AG10803 (cell line): Measurements from ENCODE around the gene PEX14.

Experiments used
- DNase-seq: peaks from one replicate; pipeline ENCODE4 v3.0.0; 2010; ENCODE audit warnings: low read depth
- H3K4me3 ChIP-seq: 2 replicates; pipeline ENCODE4 v1.5.1; 2011; ENCODE audit warnings: mild to moderate bottlenecking, low read length, control low read depth
- TF ChIP-seq, protein P1 (sequence below): conservative IDR thresholded peaks from 2 replicates; pipeline ENCODE4 v1.5.1; 2011; ENCODE audit warnings: mild to moderate bottlenecking, low read length, control low read depth, inconsistent platforms

PEX14 gene

DNA sequence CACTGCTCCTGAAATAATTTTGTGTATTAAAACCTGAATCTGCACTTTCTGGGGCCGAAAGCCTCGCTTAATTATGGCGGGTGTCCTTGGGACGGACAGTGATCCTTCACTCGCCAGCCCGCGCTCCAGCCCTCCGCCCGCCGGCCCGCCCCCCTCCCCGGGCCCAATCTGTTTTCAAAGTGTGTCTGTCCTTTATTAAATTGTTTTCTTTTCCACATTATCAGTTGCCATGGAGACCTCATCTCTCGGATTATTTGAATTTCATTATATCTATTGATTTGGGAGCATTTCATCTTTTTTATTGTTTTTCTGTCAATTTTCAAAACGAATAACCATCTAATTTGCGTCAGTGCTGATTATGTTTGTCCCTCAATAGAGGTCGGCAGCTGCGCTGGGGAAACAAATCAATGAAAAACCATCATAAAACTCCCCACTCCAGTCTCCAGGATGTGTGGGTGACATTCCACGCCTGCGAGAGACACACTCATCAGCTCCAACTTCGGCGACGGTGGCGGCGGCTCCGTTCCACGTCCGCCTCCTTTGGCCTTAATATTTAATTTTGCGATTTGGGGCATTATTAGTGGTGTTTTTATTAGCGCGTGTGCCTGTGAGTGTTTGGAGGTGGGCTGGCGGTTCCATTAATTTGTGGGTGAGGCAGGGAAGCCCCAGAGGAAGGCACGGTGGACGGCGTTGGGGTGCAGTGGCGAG, 197.7 kb downstream of the PEX14 start:
- no peak for DNase-seq
- no peak overlapping the region for H3K4me3 ChIP-seq
- TF ChIP-seq, protein P1, sequence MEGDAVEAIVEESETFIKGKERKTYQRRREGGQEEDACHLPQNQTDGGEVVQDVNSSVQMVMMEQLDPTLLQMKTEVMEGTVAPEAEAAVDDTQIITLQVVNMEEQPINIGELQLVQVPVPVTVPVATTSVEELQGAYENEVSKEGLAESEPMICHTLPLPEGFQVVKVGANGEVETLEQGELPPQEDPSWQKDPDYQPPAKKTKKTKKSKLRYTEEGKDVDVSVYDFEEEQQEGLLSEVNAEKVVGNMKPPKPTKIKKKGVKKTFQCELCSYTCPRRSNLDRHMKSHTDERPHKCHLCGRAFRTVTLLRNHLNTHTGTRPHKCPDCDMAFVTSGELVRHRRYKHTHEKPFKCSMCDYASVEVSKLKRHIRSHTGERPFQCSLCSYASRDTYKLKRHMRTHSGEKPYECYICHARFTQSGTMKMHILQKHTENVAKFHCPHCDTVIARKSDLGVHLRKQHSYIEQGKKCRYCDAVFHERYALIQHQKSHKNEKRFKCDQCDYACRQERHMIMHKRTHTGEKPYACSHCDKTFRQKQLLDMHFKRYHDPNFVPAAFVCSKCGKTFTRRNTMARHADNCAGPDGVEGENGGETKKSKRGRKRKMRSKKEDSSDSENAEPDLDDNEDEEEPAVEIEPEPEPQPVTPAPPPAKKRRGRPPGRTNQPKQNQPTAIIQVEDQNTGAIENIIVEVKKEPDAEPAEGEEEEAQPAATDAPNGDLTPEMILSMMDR: no peak

DNA sequence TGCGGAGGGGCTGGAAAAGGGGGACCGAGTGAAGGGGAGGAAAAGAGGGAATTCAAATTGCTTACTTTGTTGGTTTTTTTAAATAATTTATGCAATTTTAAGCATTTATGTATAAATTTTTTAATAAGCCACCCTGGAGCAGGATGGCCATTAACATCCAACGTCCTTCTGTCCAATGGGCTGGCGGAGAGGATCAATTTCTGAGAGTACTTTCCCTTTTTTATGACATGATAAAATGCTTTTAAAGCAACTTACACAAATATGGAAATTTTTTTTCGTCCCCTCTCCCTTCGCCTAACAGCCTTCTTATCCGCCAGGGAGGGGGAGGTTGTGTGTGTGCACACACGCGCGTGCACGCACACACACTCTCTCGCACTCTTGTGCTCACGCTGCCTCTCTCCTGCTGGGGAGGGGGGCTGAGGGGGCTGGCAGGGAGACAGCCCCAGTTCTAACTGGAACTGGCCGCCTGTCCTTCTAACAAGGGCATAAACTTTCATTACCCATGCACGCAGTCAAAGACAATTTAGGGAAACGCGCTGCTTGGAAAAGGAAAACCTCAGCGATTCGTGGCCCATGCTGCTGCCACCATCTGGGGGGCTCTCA, 198.5 kb downstream of the PEX14 start:
- TF ChIP-seq, protein P1: no peak

DNA sequence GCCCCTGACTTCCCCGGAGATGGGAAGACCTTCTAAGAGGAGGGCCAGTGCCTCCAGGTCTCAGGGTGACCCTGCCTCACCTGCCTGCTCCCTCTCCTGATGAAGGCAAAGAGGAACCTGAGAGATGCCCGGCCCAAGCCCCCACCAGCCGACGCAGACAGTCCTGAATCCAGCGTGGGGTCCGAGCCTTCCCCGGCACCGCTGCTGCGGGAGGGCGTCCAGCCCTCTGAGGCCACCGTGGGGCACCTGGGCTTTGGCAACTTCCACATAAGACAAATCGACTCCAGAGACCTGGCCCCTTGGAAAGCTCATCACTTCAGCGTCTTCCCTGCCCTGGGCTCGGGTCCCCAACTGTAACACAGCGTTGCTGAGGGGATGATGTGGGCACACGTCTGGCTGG, 199.5 kb downstream of the PEX14 start:
- H3K4me3 ChIP-seq: no peak overlapping the region
- TF ChIP-seq, protein P1: no peak
- DNase-seq: no peak

More for the DNA sequence above, 198.5 kb downstream of the PEX14 start:
- H3K4me3 ChIP-seq: no peak overlapping the region
- DNase-seq: no peak

DNA sequence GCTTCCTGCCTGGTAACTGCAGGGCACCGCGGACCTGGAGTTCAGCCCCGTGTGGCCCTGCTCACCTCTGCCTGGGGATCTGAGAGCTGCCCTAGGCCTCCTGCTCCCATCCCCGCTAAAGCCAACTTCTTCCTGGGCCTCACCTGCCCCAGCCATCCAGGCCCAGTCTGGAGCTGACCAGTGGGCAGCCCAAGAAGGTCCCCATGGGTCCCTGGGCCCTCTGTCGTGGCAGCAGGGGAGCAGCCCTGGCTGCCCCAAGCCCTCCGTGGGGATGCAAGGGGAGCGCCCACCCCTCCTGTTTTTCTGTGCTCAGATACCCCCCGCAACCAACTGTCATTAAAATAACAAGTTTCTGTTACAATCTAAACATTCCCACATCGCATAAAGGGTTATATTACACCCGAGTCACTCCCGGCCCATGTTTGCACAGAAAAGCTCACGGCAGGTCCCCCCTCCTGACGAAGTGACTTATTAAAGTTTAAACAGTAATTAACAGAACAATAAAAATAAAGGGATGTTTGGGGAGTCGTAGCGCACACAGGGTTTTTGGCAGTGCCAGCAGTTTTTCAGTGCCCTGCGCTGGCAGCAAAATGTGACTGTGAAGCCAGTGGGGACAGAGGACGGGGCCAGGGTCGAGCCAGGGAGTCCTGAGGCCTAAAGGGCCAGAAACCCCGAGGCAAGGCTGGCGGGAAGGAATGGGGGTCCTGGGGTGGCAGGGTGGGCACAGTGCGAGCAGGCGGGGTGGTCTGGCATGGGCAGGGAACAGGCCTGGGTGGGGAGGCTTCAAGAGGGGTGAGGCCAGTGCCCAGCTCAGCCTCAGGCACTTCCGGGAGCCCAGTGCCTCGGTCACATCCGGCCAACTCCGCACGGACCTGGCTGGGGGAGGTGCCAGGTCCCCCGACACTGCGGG, 200.2 kb downstream of the PEX14 start:
- TF ChIP-seq, protein P1: no peak
- no peak for DNase-seq
- no peak overlapping the region for H3K4me3 ChIP-seq

DNA sequence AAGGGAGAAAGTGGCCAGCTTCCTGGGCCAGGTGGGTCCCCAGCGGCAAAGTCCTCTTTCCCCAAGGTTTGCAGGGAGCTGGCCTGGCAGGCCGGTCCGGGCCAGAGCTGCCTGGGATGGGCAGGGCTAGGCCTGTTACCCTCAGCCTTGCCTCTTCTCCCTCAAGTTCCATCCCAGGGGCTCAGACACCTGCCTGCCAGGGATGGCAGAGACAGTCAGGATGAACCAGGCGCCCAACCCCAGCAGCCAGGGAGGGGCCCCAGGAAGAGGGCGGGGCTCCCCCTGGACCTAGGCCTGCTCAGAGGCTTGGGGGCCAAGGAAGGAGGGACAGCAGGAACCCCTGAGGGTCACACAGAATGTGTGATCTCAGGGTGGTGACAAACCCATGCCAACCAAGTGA, 201.1 kb downstream of the PEX14 start:
- TF ChIP-seq, protein P1: no peak
- no peak for DNase-seq
- H3K4me3 ChIP-seq: no peak overlapping the region

DNA sequence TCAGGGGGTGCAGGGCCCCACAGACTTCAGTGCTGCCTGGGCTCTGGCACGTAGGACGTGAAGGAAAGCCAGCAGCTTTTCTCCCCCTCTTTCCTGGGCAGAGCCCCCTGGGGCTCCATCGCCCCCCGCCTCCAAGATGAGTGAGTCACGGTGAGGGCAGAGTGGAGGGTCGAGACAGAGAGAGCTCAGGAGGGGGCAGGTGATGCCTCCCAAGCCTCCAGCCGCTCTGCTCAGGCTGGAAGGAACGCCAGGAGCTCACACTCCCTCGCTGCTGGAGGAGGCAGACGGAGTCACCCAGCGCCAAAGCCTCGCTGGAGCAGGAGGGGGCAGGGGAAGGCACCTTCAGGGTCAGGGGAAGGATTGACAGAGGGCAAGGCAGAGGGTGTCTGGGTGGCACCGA, 202.2 kb downstream of the PEX14 start:
- no peak overlapping the region for H3K4me3 ChIP-seq
- TF ChIP-seq, protein P1: no peak
- no peak for DNase-seq
